K562 (cell line): ENCODE measurements around the gene PCNX3. TPM values are rescaled to one million over a fixed set of nuclear protein-coding genes. Genes with fewer than 3 reads are reported as not detected.
A peak's percentile ranks its signal among the peaks of the same experiment; 100 is the strongest.

Source experiments
- ATF1 ChIP-seq, 2 experiments: fragments of 450-650 bp in 1 of 2; IDR thresholded peaks; 2 replicates each; pipeline ENCODE4 v1.6.1; 2016; ENCODE audit warnings: missing compliant biosample characterization in 1 of 2, missing genetic modification characterization in 1 of 2
- CTBP1 ChIP-seq: fragments of 450-650 bp; IDR thresholded peaks from 2 replicates; pipeline ENCODE4 v1.6.1; 2016; ENCODE audit warnings: borderline replicate concordance
- CXXC5 ChIP-seq: fragments of 250-450 bp; sonication (Bioruptor Pico); IDR thresholded peaks from 2 replicates; pipeline ENCODE4 v1.8.0; 2022; ENCODE audit warnings: inconsistent platforms, mild to moderate bottlenecking, moderate library complexity
- FOXJ2 ChIP-seq: fragments of 200-800 bp; sonication (Bioruptor generic); IDR thresholded peaks from 2 replicates; pipeline ENCODE4 v1.6.1; 2016; ENCODE audit warnings: missing genetic modification characterization, missing compliant biosample characterization
- FOXM1 ChIP-seq, 2 experiments: fragments of 450-650 bp in 1 of 2; sonication (generic) in 1 of 2; formaldehyde crosslinking in 1 of 2; IDR thresholded peaks; 2 replicates each; pipeline versions ENCODE4 v1.6.1 to v1.9.0; 2017 to 2022; ENCODE audit warnings: low read depth in 2 of 2, mild to moderate bottlenecking in 2 of 2, missing genetic modification reagents in 1 of 2, moderate library complexity in 1 of 2
- KDM1A ChIP-seq, 2 experiments: fragments of 450-650 bp; IDR thresholded peaks; 2 replicates each; pipeline ENCODE4 v1.6.1; 2016; ENCODE audit warnings: mild to moderate bottlenecking in 2 of 2
- KLF6 ChIP-seq: fragments of 250-450 bp; sonication (Bioruptor Pico); IDR thresholded peaks from 2 replicates; pipeline ENCODE4 v1.4.0; 2020; ENCODE audit warnings: mild to moderate bottlenecking, moderate library complexity, borderline replicate concordance
- PHF8 ChIP-seq: fragments of 200-600 bp; sonication (generic); IDR thresholded peaks from 2 replicates; pipeline ENCODE4 v1.6.1; 2012; ENCODE audit warnings: mixed run types, mild to moderate bottlenecking, inconsistent platforms, low read length, moderate library complexity, borderline replicate concordance
- RBBP5 ChIP-seq: fragments of 200-600 bp; sonication (generic); IDR thresholded peaks from 2 replicates; pipeline ENCODE4 v1.6.1; 2012; ENCODE audit warnings: borderline replicate concordance, mild to moderate bottlenecking, low read length, control low read depth, inconsistent platforms; ENCODE audit not compliant: insufficient read depth, poor library complexity, severe bottlenecking
- RBM15 ChIP-seq: fragments of 200-400 bp; formaldehyde crosslinking; IDR thresholded peaks from 2 replicates; pipeline ENCODE4 v1.6.1; 2018; ENCODE audit warnings: mild to moderate bottlenecking, low read length, moderate library complexity; ENCODE audit not compliant: insufficient read depth
- SIN3B ChIP-seq: fragments of 450-650 bp; IDR thresholded peaks from 2 replicates; pipeline ENCODE4 v1.6.1; 2017; ENCODE audit warnings: low read depth, mild to moderate bottlenecking, moderate library complexity
- SRSF3 ChIP-seq: fragments of 200-400 bp; formaldehyde crosslinking; IDR thresholded peaks from 2 replicates; pipeline ENCODE4 v1.6.1; 2016; ENCODE audit warnings: mild to moderate bottlenecking, low read length, moderate library complexity; ENCODE audit not compliant: insufficient read depth
- ZNF263 ChIP-seq: sonication (generic); formaldehyde crosslinking; IDR thresholded peaks from 2 replicates; pipeline ENCODE4 v1.8.0; 2022; ENCODE audit warnings: mild to moderate bottlenecking, missing genetic modification reagents, borderline replicate concordance
- polyA plus RNA-seq, 8 experiments: library from polyadenylated mRNA; depleted of rRNA in 4 of 8; stranded (reverse) in 5 of 8; unstranded in 3 of 8; fragments of >200 nt; fragmentation: Nextera tagmentation in 2 of 8; fragmentation: Illumina TruSeq in 1 of 8; extraction: Ambion mirVana in 2 of 8; extraction: Trizol in 1 of 8; gene quantifications; 2 replicates each; pipeline versions ENCODE4 v1.2.1 to v1.2.3, GENCODE V29; 2011 to 2014; ENCODE audit warnings: inconsistent platforms in 1 of 8, missing spikeins in 1 of 8
- total RNA-seq, 7 experiments: library from RNA; depleted of rRNA in 6 of 7; stranded (reverse); fragments of >200 nt in 6 of 7; fragmentation: Illumina TruSeq in 2 of 7; extraction: Trizol in 2 of 7; gene quantifications; 2 replicates each; pipeline versions ENCODE4 v1.2.1 to v1.2.3, GENCODE V29; 2011 to 2021; ENCODE audit warnings: low replicate concordance in 1 of 7
- TF ChIP-seq, protein P1 (sequence below), 2 experiments: IDR thresholded peaks; 2 replicates each; pipeline ENCODE4 v1.6.1; 2011; ENCODE audit warnings: borderline replicate concordance in 1 of 2, control low read depth in 1 of 2, low read depth in 1 of 2, low read length in 1 of 2, mild to moderate bottlenecking in 1 of 2, mixed read lengths in 1 of 2, moderate library complexity in 1 of 2; ENCODE audit not compliant: insufficient read depth in 1 of 2, insufficient read length in 1 of 2, poor library complexity in 1 of 2, severe bottlenecking in 1 of 2; ENCODE audit errors: extremely low read depth in 1 of 2
- TF ChIP-seq, protein P2 (sequence below): fragments of 250-450 bp; sonication (Bioruptor Pico); IDR thresholded peaks from 2 replicates; pipeline ENCODE4 v1.8.0; 2022; ENCODE audit warnings: moderate library complexity, mild to moderate bottlenecking, inconsistent platforms
- TF ChIP-seq, protein P3 (sequence below): fragments of 450-650 bp; formaldehyde crosslinking; IDR thresholded peaks from 2 replicates; pipeline ENCODE4 v1.4.0; 2022; ENCODE audit warnings: missing genetic modification characterization
- TF ChIP-seq, protein P4 (sequence below): fragments of 450-650 bp; IDR thresholded peaks from 2 replicates; pipeline ENCODE4 v1.6.1; 2017; ENCODE audit warnings: mild to moderate bottlenecking, moderate library complexity
- TF ChIP-seq, protein P5 (sequence below): sonication (generic); formaldehyde crosslinking; IDR thresholded peaks from 2 replicates; pipeline ENCODE4 v1.8.1; 2022; ENCODE audit warnings: missing genetic modification reagents

PCNX3 gene
- total and polyA plus RNA-seq, 9 of the 15 experiments (the other 6 are each of a cell fraction or from before 2014, with no cell fraction given): 0.11 to 47.8 (median 12.8) TPM

DNA sequence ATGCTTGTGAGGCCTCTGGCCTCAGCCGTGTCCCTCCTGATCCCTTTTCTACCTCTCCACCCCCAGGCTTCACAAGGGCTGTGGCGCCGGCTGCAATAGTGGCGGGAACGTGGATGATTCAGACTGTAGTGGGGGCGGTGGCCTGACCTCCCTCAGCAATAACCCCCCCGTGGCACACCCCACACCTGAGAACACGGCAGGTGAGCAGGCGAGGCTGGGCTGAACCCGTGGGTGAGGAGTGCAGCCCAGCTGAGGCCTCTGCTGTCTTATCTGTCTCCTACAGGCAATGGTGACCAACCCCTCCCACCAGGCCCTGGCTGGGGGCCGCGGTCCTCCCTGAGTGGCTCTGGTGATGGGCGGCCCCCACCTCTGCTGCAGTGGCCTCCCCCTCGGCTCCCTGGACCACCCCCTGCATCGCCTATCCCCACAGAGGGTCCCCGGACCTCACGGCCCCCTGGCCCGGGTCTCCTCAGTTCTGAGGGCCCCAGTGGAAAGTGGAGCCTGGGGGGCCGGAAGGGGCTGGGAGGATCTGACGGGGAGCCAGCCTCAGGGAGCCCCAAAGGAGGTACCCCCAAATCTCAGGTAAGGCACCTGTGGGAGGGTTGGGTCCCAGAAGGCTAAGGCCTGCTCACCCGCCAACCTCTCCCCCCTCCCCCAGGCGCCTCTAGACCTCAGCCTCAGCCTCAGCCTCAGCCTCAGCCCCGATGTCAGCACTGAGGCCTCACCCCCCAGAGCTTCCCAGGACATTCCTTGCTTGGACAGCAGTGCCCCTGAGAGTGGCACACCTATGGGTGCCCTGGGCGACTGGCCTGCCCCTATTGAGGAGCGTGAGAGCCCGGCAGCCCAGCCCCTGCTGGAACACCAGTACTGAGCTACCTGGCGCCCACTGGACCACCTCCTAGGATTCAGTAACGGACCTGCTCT, 20.8 kb downstream of the PCNX3 start (continued):
- peak; percentile 45 to 74; a peak in 3 of 4 replicates for TF ChIP-seq KDM1A (IDR thresholded peaks at IDR 0.05)
- TF ChIP-seq, protein P1, sequence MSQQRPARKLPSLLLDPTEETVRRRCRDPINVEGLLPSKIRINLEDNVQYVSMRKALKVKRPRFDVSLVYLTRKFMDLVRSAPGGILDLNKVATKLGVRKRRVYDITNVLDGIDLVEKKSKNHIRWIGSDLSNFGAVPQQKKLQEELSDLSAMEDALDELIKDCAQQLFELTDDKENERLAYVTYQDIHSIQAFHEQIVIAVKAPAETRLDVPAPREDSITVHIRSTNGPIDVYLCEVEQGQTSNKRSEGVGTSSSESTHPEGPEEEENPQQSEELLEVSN (IDR thresholded peaks at IDR 0.05; ENCODE audit: borderline replicate concordance in 1 of 2, extremely low read depth in 1 of 2, insufficient read depth in 1 of 2, insufficient read length in 1 of 2, low read depth in 1 of 2, low read length in 1 of 2, poor library complexity in 1 of 2, severe bottlenecking in 1 of 2): peak in 1 of 2 experiments; percentile 55
- no peak for TF ChIP-seq KLF6
- TF ChIP-seq FOXM1 (IDR thresholded peaks at IDR 0.05; ENCODE audit: low read depth): no peak; the same call in 1 of the 2 replicates
- 0 out of 2 replicates have a peak, but pooled peaks have one; percentile 29 for TF ChIP-seq FOXM1 (CRISPR knock-in tag; IDR thresholded peaks at IDR 0.05; ENCODE audit: low read depth)
- TF ChIP-seq CXXC5 (CRISPR knock-in tag): peak; percentile 57
- TF ChIP-seq SRSF3: no peak
- TF ChIP-seq, protein P2, sequence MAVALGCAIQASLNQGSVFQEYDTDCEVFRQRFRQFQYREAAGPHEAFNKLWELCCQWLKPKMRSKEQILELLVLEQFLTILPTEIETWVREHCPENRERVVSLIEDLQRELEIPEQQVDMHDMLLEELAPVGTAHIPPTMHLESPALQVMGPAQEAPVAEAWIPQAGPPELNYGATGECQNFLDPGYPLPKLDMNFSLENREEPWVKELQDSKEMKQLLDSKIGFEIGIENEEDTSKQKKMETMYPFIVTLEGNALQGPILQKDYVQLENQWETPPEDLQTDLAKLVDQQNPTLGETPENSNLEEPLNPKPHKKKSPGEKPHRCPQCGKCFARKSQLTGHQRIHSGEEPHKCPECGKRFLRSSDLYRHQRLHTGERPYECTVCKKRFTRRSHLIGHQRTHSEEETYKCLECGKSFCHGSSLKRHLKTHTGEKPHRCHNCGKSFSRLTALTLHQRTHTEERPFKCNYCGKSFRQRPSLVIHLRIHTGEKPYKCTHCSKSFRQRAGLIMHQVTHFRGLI (CRISPR knock-in tag): no peak
- no peak for TF ChIP-seq RBM15
- no peak for TF ChIP-seq FOXJ2
- TF ChIP-seq RBBP5: no peak
- TF ChIP-seq SIN3B: no peak
- TF ChIP-seq, protein P3, sequence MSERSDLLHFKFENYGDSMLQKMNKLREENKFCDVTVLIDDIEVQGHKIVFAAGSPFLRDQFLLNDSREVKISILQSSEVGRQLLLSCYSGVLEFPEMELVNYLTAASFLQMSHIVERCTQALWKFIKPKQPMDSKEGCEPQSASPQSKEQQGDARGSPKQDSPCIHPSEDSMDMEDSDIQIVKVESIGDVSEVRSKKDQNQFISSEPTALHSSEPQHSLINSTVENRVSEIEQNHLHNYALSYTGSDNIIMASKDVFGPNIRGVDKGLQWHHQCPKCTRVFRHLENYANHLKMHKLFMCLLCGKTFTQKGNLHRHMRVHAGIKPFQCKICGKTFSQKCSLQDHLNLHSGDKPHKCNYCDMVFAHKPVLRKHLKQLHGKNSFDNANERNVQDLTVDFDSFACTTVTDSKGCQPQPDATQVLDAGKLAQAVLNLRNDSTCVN: no peak
- TF ChIP-seq PHF8: no peak
- TF ChIP-seq CTBP1: peak; percentile 90
- TF ChIP-seq, protein P4, sequence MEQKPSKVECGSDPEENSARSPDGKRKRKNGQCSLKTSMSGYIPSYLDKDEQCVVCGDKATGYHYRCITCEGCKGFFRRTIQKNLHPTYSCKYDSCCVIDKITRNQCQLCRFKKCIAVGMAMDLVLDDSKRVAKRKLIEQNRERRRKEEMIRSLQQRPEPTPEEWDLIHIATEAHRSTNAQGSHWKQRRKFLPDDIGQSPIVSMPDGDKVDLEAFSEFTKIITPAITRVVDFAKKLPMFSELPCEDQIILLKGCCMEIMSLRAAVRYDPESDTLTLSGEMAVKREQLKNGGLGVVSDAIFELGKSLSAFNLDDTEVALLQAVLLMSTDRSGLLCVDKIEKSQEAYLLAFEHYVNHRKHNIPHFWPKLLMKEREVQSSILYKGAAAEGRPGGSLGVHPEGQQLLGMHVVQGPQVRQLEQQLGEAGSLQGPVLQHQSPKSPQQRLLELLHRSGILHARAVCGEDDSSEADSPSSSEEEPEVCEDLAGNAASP: no peak
- no peak for TF ChIP-seq ATF1 (CRISPR knock-in tag; IDR thresholded peaks at IDR 0.05)
- TF ChIP-seq ATF1 (tag; IDR thresholded peaks at IDR 0.05): peak; percentile 27; the same call in 1 of the 2 replicates
- peak; percentile 82 for TF ChIP-seq ZNF263 (CRISPR knock-in tag)
- TF ChIP-seq, protein P5, sequence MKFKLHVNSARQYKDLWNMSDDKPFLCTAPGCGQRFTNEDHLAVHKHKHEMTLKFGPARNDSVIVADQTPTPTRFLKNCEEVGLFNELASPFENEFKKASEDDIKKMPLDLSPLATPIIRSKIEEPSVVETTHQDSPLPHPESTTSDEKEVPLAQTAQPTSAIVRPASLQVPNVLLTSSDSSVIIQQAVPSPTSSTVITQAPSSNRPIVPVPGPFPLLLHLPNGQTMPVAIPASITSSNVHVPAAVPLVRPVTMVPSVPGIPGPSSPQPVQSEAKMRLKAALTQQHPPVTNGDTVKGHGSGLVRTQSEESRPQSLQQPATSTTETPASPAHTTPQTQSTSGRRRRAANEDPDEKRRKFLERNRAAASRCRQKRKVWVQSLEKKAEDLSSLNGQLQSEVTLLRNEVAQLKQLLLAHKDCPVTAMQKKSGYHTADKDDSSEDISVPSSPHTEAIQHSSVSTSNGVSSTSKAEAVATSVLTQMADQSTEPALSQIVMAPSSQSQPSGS (CRISPR knock-in tag): no peak
